Smooth muscle cell of the brain vasculature (primary cell): ENCODE data around the gene PFDN6.
A peak's percentile ranks its signal among the peaks of the same experiment; 100 is the strongest.
"Not testable (repeated sequence)": the region's sequence is repeated elsewhere in the genome, so short reads cannot be mapped to it uniquely, and the experiment has no call there.

ENCODE experiments used
- DNase-seq: peaks from one replicate; pipeline ENCODE4 v3.0.0-alpha.2; 2012; ENCODE audit warnings: low read depth, low spot score

PFDN6 gene

GRCh38 chr6:33288921-33289783 is at the start of gene PFDN6, which contains the start of gene WDR46:
PFDN6 (plus strand) TSS chr6:33289601; CDS start chr6:33289857, 256 bp downstream.
WDR46 (minus strand) TSS chr6:33289239; CDS start chr6:33289170, 69 bp downstream.
- DNase-seq: no peak

GRCh38 chr6:33241968-33242367 is 47.4 kb upstream of the PFDN6 start:
- no peak for DNase-seq

GRCh38 chr6:33243476-33243875 is 45.9 kb upstream of the PFDN6 start:
- DNase-seq: no peak

- peak; percentile 70 for DNase-seq
Measured at GRCh38 chr6:33247977-33248642, 41.3 kb upstream of the PFDN6 start.

GRCh38 chr6:33248643-33248931 is 40.8 kb upstream of the PFDN6 start:
- DNase-seq: no peak

- peak; percentile 97 for DNase-seq
Measured at GRCh38 chr6:33248932-33249731, 40.3 kb upstream of the PFDN6 start.

GRCh38 chr6:33249732-33250630 is 39.4 kb upstream of the PFDN6 start:
- DNase-seq: no peak

- no peak for DNase-seq
Measured at GRCh38 chr6:33250731-33251130, 38.7 kb upstream of the PFDN6 start.

GRCh38 chr6:33251395-33252012 is 37.9 kb upstream of the PFDN6 start:
- no peak for DNase-seq

- DNase-seq: no peak
Measured at GRCh38 chr6:33252759-33253158, 36.6 kb upstream of the PFDN6 start.

GRCh38 chr6:33254591-33254990 is 34.8 kb upstream of the PFDN6 start:
- no peak for DNase-seq

GRCh38 chr6:33259032-33259431 is 30.4 kb upstream of the PFDN6 start:
- DNase-seq: no peak

- DNase-seq: not testable (repeated sequence)
Measured at GRCh38 chr6:33262490-33262889, 26.9 kb upstream of the PFDN6 start.

- DNase-seq: no peak
Measured at GRCh38 chr6:33264015-33264414, 25.4 kb upstream of the PFDN6 start.

GRCh38 chr6:33271117-33271467 is 18.3 kb upstream of the PFDN6 start:
- DNase-seq: no peak

- peak; percentile 97 for DNase-seq
Measured at GRCh38 chr6:33271468-33272274, 17.7 kb upstream of the PFDN6 start, which contains the start of the genes RPS18 and VPS52. RPS18 (plus strand) TSS chr6:33272075; CDS start chr6:33272120, 45 bp downstream. VPS52 (minus strand) TSS chr6:33271876; CDS start chr6:33271675, 201 bp downstream.

- no peak for DNase-seq
Measured at GRCh38 chr6:33272275-33273128, 16.9 kb upstream of the PFDN6 start.

GRCh38 chr6:33273129-33273923 is 16.1 kb upstream of the PFDN6 start:
- DNase-seq: no peak
